ENCODE results near the gene SNX20. TPM values are rescaled to one million over a fixed set of nuclear protein-coding genes. Genes with fewer than 3 reads are reported as not detected.
A peak's percentile ranks its signal among the peaks of the same experiment; 100 is the strongest.

Gene SNX20
- total RNA-seq, 1 donor from 2014 or later = not detected

GRCh38 chr16:50665128-50665878, 15.8 kb downstream of the SNX20 start:
- TF ChIP-seq, protein P1, sequence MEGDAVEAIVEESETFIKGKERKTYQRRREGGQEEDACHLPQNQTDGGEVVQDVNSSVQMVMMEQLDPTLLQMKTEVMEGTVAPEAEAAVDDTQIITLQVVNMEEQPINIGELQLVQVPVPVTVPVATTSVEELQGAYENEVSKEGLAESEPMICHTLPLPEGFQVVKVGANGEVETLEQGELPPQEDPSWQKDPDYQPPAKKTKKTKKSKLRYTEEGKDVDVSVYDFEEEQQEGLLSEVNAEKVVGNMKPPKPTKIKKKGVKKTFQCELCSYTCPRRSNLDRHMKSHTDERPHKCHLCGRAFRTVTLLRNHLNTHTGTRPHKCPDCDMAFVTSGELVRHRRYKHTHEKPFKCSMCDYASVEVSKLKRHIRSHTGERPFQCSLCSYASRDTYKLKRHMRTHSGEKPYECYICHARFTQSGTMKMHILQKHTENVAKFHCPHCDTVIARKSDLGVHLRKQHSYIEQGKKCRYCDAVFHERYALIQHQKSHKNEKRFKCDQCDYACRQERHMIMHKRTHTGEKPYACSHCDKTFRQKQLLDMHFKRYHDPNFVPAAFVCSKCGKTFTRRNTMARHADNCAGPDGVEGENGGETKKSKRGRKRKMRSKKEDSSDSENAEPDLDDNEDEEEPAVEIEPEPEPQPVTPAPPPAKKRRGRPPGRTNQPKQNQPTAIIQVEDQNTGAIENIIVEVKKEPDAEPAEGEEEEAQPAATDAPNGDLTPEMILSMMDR (IDR thresholded peaks at IDR 0.05; ENCODE audit: insufficient read depth, low read length, poor library complexity, severe bottlenecking) = peak; percentile 80
- peak; percentile 23 for DNase-seq (ENCODE audit: low read depth)
- Histone ChIP-seq H3K4me3 (ENCODE audit: low read depth, low read length) (peak overlapping the region; percentile 27), H3K36me3 (ENCODE audit: control insufficient read depth, insufficient read depth, low read length) (no peaks in the 10 kb centered on the region), H3K27me3 (ENCODE audit: control insufficient read depth, insufficient read depth, low read length) (no peaks in the 10 kb centered on the region)

GRCh38 chr16:50664270-50664669, 16.8 kb downstream of the SNX20 start:
- no peaks in the 10 kb centered on the region for H3K36me3 ChIP-seq (ENCODE audit: control insufficient read depth, insufficient read depth, low read length)
- H3K27me3 ChIP-seq (ENCODE audit: control insufficient read depth, insufficient read depth, low read length) = no peaks in the 10 kb centered on the region
- TF ChIP-seq, protein P1 (IDR thresholded peaks at IDR 0.05; ENCODE audit: insufficient read depth, low read length, poor library complexity, severe bottlenecking) = no peak

GRCh38 chr16:50662306-50662940, 18.7 kb downstream of the SNX20 start:
- TF ChIP-seq, protein P1 (IDR thresholded peaks at IDR 0.05; ENCODE audit: insufficient read depth, low read length, poor library complexity, severe bottlenecking) = no peak
- no peak for DNase-seq (ENCODE audit: low read depth)
- H3K36me3 ChIP-seq (ENCODE audit: control insufficient read depth, insufficient read depth, low read length) = no peaks in the 10 kb centered on the region
- no peak overlapping the region for H3K4me3 ChIP-seq (ENCODE audit: low read depth, low read length)
- H3K27me3 ChIP-seq (ENCODE audit: control insufficient read depth, insufficient read depth, low read length) = no peaks in the 10 kb centered on the region

More at GRCh38 chr16:50664270-50664669, 16.8 kb downstream of the SNX20 start:
- no peak overlapping the region for H3K4me3 ChIP-seq (ENCODE audit: low read depth, low read length)
- no peak for DNase-seq (ENCODE audit: low read depth)

DNA sequence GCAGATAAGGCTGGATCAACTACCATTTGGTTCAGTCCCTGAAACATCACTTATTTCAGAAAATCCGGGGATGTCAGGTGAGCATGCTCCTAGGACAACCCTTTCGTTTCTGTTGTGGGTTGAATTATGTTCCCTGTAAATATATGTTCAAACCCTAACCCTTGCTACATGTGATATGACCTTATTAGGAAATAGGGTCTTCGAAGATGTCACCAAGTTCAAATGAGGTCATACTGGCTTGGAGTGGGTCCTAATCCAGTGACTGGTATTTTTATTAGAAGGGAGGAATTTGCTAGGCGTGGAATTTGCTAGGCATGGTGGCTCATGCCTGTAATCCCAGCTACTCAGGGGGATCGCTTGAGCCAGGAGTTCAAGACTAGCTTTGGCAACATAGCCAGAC, 21.3 kb downstream of the SNX20 start:
- TF ChIP-seq, protein P1 (IDR thresholded peaks at IDR 0.05; ENCODE audit: insufficient read depth, low read length, poor library complexity, severe bottlenecking) = no peak
- no peak overlapping the region for H3K4me3 ChIP-seq (ENCODE audit: low read depth, low read length)
- no peak for DNase-seq (ENCODE audit: low read depth)
- H3K27me3 ChIP-seq (ENCODE audit: control insufficient read depth, insufficient read depth, low read length) = no peaks in the 10 kb centered on the region
- no peaks in the 10 kb centered on the region for H3K36me3 ChIP-seq (ENCODE audit: control insufficient read depth, insufficient read depth, low read length)

- Histone ChIP-seq H3K27me3 (ENCODE audit: control insufficient read depth, insufficient read depth, low read length) (no peaks in the 10 kb centered on the region), H3K36me3 (ENCODE audit: control insufficient read depth, insufficient read depth, low read length) (no peaks in the 10 kb centered on the region), H3K4me3 (ENCODE audit: low read depth, low read length) (no peak overlapping the region)
- TF ChIP-seq, protein P1 (IDR thresholded peaks at IDR 0.05; ENCODE audit: insufficient read depth, low read length, poor library complexity, severe bottlenecking) = no peak
- DNase-seq (ENCODE audit: low read depth) = no peak
Observed at GRCh38 chr16:50657241-50657640, 23.9 kb downstream of the SNX20 start.
